GM12872 (cell line): ENCODE measurements around the gene SIPA1L3.

Source experiments
- CTCF ChIP-seq: IDR thresholded peaks from 3 replicates; pipeline ENCODE4 v1.5.1; 2011; ENCODE audit warnings: low read depth, mild to moderate bottlenecking, low read length, moderate library complexity; ENCODE audit not compliant: insufficient read depth

The SIPA1L3 gene

GRCh38 chr19:38035515-38036495, 128.8 kb downstream of the SIPA1L3 start:
- no peak for TF ChIP-seq CTCF

- TF ChIP-seq CTCF = no peak
Observed at GRCh38 chr19:38036707-38037611, 130.0 kb downstream of the SIPA1L3 start.

- TF ChIP-seq CTCF = no peak
Observed at GRCh38 chr19:38039966-38040365, 133.0 kb downstream of the SIPA1L3 start.

GRCh38 chr19:38042132-38042531, 135.1 kb downstream of the SIPA1L3 start:
- no peak for TF ChIP-seq CTCF

GRCh38 chr19:38043649-38044144, 136.7 kb downstream of the SIPA1L3 start:
- TF ChIP-seq CTCF = no peak

GRCh38 chr19:38044267-38045111, 137.5 kb downstream of the SIPA1L3 start:
- TF ChIP-seq CTCF = 0 out of 3 replicates have a peak, but pooled peaks have one; percentile 12
